Measurements from ENCODE around the gene P4HA2.

DNA sequence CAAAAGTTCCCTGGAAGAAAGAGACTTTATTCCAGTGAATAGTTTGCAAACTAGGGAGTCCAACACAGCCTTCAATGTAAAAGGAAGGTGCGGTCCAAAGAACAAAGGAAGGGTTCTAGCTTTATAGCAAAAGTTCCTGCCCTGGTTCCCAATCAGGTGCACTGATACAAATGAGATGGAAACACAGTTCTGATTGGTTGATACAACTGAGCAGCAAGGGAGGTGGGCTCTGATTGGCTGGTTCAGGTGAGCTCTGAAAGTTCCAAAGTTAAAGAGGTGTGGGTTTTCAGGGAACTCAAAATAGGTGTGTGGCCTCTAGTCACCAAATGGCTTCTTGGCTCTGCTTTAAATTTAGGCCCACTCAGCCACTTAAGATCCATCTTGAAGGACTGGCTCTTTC is 43.1 kb downstream of the P4HA2 start:
- TF ChIP-seq CTCF (IDR thresholded peaks at IDR 0.05) (no peak), POLR2A (IDR thresholded peaks at IDR 0.05) (no peak)

Data from body of pancreas (tissue), 4 donors.